Inflammatory macrophage (primary cell): Measurements from ENCODE around the gene TOX3.

ENCODE experiments used
- DNase-seq, 2 donors: peaks; one replicate each; pipeline ENCODE4 v3.0.0-alpha.2; 2020 to 2022

Gene TOX3

DNA sequence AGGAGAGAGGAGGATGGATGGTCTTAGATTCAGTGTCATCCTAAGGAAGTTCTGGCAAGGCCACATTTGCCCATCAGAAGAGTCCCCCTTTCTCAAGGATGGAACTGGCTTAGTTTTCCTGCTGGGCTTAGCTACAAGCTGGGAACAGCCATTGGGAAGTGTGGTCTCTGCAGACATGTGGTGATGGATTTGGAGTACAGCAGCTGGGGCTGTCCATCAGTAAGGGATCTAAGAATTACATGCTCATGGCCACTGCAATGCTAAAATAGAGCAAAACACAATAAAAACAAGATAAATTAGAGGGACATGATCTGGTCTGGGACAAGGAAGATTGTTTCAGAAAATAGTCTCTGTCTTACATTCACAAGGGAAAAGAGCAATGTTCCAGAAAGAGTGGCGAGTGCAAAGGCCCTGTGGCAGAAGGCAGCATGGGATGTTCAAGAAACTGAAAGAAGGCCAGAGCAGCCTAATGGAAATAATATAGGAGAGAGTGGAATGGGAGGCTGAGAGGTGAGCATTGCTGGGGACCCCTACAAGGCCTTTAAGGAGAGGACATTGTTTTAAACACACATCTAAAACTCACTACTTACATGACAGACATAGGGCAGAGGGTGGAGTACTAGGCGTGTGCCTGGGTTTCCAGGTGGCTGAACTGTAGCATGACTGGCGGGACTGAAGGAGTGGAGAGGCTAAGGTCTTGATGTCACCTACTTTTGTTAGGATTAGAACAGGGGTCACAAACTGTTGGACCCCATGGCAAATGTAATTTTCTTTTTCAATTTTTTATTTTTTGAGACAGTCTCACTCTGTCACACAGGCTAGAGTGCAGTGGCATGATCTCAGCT is 17.0 kb upstream of the TOX3 start:
- DNase-seq: no peak

- DNase-seq: no peak
Measured at GRCh38 chr16:52562770-52563169, 15.8 kb upstream of the TOX3 start.

- DNase-seq: no peak
Measured at GRCh38 chr16:52561910-52562741, 15.2 kb upstream of the TOX3 start.

DNA sequence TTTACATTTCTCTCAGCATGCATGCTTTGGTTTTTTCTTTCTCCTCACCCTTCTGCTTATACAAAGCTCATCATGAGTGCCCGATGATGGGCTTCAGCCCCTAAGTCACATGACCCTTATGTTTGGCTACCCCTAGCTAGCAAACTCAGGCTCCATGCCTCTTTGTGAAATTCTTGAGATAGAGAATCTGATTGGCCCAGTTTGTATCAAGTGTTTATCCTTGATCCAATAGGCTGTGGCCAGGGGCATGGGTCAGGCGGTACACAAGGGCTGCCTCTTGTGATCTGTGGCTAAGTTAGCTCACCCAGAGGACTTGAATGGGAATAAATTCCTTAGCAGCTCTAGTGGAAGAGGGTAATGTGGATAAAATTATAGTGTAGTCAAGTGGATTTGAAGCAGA is 11.5 kb upstream of the TOX3 start:
- no peak for DNase-seq

DNA sequence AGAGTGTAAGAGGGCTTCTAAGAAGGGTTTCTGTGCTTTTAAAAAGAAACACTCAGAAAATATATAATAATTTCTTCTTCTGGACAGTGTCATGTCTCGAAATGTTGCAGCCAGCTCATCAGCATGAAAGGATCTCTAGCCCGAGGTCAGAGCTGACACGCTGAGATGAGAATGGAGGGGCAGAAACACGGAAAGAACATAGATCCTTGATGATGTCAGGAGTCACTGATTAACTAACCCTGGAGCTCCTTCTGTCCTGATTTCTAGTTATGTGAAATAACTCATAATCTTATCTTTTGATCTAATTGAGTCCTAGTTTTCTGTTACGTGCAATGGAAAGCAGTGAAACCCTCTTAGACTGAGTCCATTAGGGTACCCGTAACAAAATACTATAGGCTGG is 10.3 kb upstream of the TOX3 start:
- DNase-seq: no peak

DNA sequence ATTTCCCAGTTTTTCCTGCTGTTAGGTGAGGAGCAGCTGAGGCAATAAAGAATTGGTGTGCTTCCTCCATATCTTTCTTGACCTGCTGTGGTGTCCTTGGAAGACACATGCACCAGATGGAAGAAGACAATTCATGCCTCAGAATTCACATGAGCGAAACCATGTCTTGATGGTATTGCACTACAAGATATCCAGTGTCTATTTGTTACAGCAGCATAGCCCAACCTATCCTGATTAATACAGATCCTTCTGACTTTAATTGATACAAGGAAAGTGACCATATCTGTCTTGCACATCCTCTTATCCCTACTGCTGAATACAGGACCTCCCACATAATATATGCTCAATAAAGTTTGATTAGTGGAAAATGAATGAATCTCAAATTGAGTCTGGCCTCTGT is 9.1 kb upstream of the TOX3 start:
- DNase-seq: no peak

DNA sequence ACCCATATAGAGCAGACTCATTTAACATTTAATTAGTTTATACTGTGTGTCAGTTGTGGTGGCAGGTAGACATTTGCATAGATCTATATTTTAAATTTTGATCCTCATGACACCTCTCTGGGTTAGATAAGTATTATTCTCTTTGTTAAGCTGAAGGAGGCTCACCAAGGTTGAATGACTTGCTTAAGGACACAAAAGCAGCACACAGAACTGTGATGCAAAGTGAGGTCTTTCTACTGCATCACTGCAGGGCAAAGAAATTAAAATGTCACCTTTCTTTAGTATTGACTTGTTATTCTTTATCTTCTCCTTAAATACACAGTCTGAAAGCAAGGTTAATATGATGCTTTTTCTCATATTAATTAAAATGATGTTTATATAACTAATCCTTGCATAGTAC is 8.6 kb upstream of the TOX3 start:
- no peak for DNase-seq

GRCh38 chr16:52554334-52554733 is 7.4 kb upstream of the TOX3 start:
- no peak for DNase-seq

DNA sequence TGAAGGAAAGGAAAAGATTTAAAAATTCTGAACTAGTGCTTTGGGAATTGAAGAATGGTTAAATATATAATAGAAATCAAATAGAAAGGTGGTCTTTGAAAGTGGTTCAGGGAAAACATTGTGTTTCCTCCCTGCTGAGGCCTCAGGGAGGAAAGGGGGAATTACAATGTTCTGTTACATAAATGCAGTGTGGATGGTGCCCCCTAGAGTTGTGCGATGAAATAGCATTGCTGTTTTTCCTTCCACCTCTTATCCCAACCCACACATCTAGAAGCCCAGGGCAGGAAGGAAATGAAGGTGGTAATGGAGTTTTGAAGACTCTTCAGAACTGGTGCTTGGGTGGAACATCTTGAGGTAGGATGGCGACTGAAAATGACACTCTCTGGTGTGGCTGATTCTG is 6.4 kb upstream of the TOX3 start:
- DNase-seq: no peak

DNA sequence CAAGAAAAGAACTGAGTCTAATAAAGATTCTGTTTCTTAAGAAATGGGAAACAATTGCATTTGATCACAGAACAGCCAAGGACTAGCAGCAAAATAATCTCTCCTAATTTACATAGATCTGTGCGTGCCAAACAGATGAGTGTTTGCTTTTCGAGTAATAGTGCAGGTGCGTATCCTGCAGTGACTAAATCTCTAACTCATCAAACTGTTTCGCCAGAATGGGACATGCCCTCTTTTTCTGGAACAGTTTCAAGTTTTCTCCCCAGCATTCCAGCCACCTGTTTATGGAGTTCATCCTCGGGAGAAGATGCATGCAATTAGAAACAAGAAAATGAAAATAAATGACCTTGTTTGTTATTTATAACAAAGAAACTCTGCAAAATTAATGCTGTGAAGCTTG is 5.7 kb upstream of the TOX3 start:
- DNase-seq: no peak

- DNase-seq: no peak
Measured at GRCh38 chr16:52549011-52549692, 2.2 kb upstream of the TOX3 start.

GRCh38 chr16:52548261-52549010 is 1.5 kb upstream of the TOX3 start:
- no peak for DNase-seq

DNA sequence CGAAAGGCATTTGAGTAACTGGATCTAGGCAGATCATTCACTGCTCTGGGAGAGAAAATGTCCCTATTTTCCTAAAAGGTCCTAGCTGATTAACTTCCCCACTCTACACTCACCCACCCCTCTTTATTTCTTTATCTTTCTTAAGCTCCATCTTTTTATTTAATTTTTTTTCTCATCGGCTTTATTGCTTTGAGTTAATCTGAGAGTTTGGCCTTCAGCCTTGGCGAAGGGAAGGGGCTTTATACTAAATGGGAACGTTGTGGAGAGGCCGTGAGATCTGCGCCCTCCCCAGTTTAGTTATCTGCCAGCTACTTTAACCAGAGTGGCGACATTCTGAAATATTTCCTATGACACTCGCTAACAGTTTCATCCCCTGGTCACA is 882 bp upstream of the TOX3 start:
- no peak for DNase-seq

- no peak for DNase-seq
Measured at GRCh38 chr16:52546291-52547003, 496 bp downstream of the TOX3 start.

- no peak for DNase-seq
Measured at GRCh38 chr16:52545898-52546266, 1.1 kb downstream of the TOX3 start.

DNA sequence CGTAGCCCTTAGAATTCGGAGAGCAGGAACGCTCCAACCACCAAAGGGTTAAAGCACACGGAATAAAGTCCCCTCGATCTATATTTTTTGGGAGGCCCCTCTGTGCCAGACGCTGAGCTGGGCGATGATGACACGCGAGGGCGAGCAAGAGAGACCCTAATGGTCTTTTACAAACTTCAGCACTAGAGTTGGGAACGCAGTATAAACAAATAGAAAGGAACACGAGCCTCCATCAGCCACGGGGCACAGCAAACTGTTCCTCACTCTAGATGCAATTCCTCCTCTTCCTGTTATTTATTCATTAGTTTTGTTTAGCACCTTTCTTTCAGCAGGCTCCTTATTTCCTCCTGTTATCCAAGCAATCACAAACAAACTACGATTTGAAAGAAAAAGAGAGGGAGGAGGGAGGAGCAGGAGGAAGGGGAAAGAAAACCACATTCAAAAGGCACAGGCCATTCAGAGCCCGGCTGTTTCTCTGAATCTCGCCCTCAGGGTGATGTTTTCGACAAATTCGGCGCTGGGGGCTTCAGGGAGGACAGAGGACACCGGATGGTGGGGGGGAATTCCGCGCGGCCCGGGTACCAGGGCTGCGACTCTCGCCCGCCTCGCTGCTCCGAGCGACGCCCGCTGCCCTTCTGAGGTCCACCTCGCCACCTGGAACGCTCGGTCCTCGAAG is 1.6 kb downstream of the TOX3 start:
- no peak for DNase-seq

DNA sequence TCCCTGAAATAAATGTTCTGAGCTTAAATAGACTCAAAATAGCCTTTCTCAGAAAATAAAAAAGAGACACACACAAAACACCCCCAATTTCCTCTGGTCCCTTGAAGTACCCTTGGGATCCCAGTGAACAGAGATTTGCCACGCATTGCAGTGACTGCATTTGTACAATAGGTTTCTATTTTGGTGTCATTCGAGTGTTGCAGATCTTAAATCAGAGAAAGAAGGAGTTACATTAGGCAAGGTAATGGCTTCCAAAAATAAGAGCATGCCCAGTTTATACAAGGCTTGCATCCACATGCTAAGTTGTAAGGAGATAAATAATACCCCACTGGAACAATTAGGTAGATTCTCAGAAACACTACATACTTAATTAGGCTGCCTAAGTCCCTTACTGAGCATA is 2.2 kb downstream of the TOX3 start:
- DNase-seq: no peak

GRCh38 chr16:52543654-52544053 is 3.3 kb downstream of the TOX3 start:
- no peak for DNase-seq

GRCh38 chr16:52540910-52541309 is 6.0 kb downstream of the TOX3 start:
- DNase-seq: no peak

DNA sequence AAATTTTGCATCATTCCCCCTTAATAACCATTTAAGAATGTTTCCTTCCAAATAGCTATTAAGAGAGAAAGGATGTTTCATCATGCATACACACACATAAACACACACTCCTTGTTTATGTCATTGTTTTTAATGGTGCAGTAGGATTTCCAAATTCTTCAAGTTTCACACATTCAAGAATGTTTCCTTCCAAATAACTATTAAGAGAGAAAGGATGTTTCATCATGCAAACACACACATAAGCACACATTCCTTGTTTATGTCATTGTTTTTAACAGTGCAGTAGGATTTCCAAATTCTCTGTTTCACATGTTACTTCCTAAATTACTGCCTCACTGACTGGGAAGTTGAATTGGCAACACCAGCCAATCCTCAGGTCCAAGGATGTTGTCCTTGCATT is 7.8 kb downstream of the TOX3 start:
- DNase-seq: no peak

GRCh38 chr16:52538511-52538910 is 8.4 kb downstream of the TOX3 start:
- no peak for DNase-seq

DNA sequence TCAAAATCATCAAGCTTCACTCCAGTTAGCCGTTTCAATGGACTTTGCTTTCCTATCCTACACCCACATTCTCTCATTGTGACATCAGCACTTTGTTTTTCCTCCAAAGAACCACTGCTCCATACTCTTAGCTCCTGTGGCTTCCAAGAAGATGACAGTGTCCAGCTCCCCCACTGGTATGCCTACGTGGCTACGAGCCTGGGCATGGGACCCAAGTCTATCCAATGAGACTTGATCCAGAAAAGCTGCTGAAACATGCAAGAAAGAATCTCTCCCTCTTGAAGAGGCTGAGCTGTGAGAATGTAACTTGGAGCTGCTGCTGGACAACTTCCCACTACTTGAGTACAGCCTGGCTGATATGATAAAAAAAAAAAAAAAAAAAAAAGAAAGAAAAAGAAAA is 9.4 kb downstream of the TOX3 start:
- no peak for DNase-seq
